B cell (primary cell): ENCODE results near the gene TSEN34. TPM values are rescaled to one million over a fixed set of nuclear protein-coding genes. Genes with fewer than 3 reads are reported as not detected.

ENCODE experiments used
- ATAC-seq: fragments of 200-7000 bp; cut with Tn5 transposase; one replicate; pipeline ENCODE4 v1.10.0; 2021; ENCODE audit warnings: low read depth, mild to moderate bottlenecking, moderate number of reproducible peaks, moderate library complexity
- CTCF ChIA-PET: fragments of 350-600 bp; sonication (Branson Sonifier 250); formaldehyde crosslinking; loops from one replicate; lab custom pipeline; 2021; ENCODE audit warnings: antibody characterized with exemption, inconsistent platforms; lab: Charles Lee
- POLR2A ChIA-PET: fragments of 350-600 bp; sonication (Branson Sonifier 250); formaldehyde crosslinking; loops from one replicate; lab custom pipeline; 2021; ENCODE audit warnings: antibody characterized with exemption; lab: Charles Lee
- DNase-seq: peaks from one replicate; pipeline ENCODE4 v3.0.0; 2013
- H2AFZ ChIP-seq: 2 replicates; pipeline ENCODE4 v1.6.1; 2012; ENCODE audit warnings: mild to moderate bottlenecking, low read depth, low read length; ENCODE audit not compliant: insufficient read depth, poor library complexity, severe bottlenecking
- H3K27ac ChIP-seq, 2 donors: 1 replicate in 1 of 2; 2 replicates in 1 of 2; pipeline ENCODE4 v1.5.1; 2012 to 2013; ENCODE audit warnings: low read length in 2 of 2, mild to moderate bottlenecking in 2 of 2, moderate library complexity in 1 of 2
- H3K27me3 ChIP-seq, 4 experiments: fragments of 200-600 bp in 1 of 4; sonication (generic) in 1 of 4; replicated peaks in 1 of 4; 1 replicate in 2 of 4; 2 replicates in 2 of 4; pipeline versions ENCODE4 v1.6.1 to v1.7.0; 2013 to 2016; ENCODE audit warnings: low read length in 3 of 4, mild to moderate bottlenecking in 2 of 4, mixed read lengths in 1 of 4, moderate library complexity in 1 of 4; ENCODE audit not compliant: insufficient read depth in 4 of 4, control insufficient read depth in 3 of 4; ENCODE audit errors: control extremely low read depth in 1 of 4
- H3K36me3 ChIP-seq, 2 experiments: replicated peaks in 1 of 2; 1 replicate in 1 of 2; 2 replicates in 1 of 2; pipeline versions ENCODE4 v1.6.1 to v1.7.1; 2013; ENCODE audit warnings: low read length in 1 of 2; ENCODE audit not compliant: insufficient read depth in 2 of 2, control insufficient read depth in 1 of 2; ENCODE audit errors: control extremely low read depth in 1 of 2, extremely low read depth in 1 of 2
- H3K4me1 ChIP-seq, 2 donors: fragments of 200-600 bp in 1 of 2; sonication (generic) in 1 of 2; 1 replicate in 1 of 2; 2 replicates in 1 of 2; pipeline versions ENCODE4 v1.5.1 to v1.6.1; 2013 to 2017; ENCODE audit warnings: low read length in 2 of 2; ENCODE audit not compliant: control insufficient read depth in 2 of 2, insufficient read depth in 2 of 2
- H3K4me2 ChIP-seq: replicated peaks from 2 replicates; pipeline ENCODE3; 2012; ENCODE audit warnings: mild to moderate bottlenecking, low read depth, low read length; ENCODE audit not compliant: poor library complexity, severe bottlenecking
- H3K4me3 ChIP-seq, 5 experiments: fragments of 200-600 bp in 1 of 5; sonication (generic) in 1 of 5; 1 replicate in 3 of 5; 2 replicates in 2 of 5; pipeline versions ENCODE4 v1.5.1 to v1.7.0; 2011 to 2016; ENCODE audit warnings: low read length in 4 of 5, mild to moderate bottlenecking in 4 of 5, low read depth in 2 of 5, control low read depth in 1 of 5, moderate library complexity in 1 of 5; ENCODE audit not compliant: insufficient read depth in 1 of 5; ENCODE audit errors: control extremely low read depth in 1 of 5, extremely low read depth in 1 of 5
- H3K79me2 ChIP-seq: fragments of 200-600 bp; sonication (generic); one replicate; pipeline ENCODE4 v1.6.0; 2016; ENCODE audit warnings: low read length; ENCODE audit not compliant: control insufficient read depth, insufficient read depth
- H3K9ac ChIP-seq: fragments of 200-600 bp; sonication (generic); 2 replicates; pipeline ENCODE4 v1.6.1; 2017; ENCODE audit warnings: mild to moderate bottlenecking, low read length, moderate library complexity
- H3K9me3 ChIP-seq, 3 donors: one replicate each; pipeline versions ENCODE4 v1.6.1 to v1.7.1; 2013; ENCODE audit warnings: low read length in 2 of 3; ENCODE audit not compliant: control insufficient read depth in 2 of 3, insufficient read depth in 1 of 3; ENCODE audit errors: control extremely low read depth in 1 of 3
- H4K20me1 ChIP-seq: 2 replicates; pipeline ENCODE4 v1.6.0; 2012; ENCODE audit warnings: mild to moderate bottlenecking, low read length; ENCODE audit not compliant: insufficient read depth, control insufficient read depth, poor library complexity, severe bottlenecking
- H3K27ac Mint-ChIP-seq: one replicate; pipeline ENCODE4 v1.8.0; 2021; ENCODE audit warnings: mixed read lengths
- H3K27me3 Mint-ChIP-seq: one replicate; pipeline ENCODE4 v1.8.0; 2021; ENCODE audit warnings: mixed read lengths
- H3K4me1 Mint-ChIP-seq: one replicate; pipeline ENCODE4 v1.8.0; 2021; ENCODE audit warnings: mixed read lengths
- H3K4me3 Mint-ChIP-seq: one replicate; pipeline ENCODE4 v1.8.0; 2021; ENCODE audit warnings: mixed read lengths
- H3K9me3 Mint-ChIP-seq: one replicate; pipeline ENCODE4 v1.8.0; 2022; ENCODE audit warnings: mixed read lengths; ENCODE audit not compliant: insufficient read depth
- CTCF ChIP-seq: fragments of 200-600 bp; IDR thresholded peaks from one replicate; pipeline ENCODE4 v1.8.0; 2022; ENCODE audit warnings: antibody characterized with exemption, mild to moderate bottlenecking
- EZH2 ChIP-seq: IDR thresholded peaks from 2 replicates; pipeline ENCODE4 v1.6.1; 2012; ENCODE audit warnings: borderline replicate concordance, low read depth, mild to moderate bottlenecking, moderate library complexity, low read length; ENCODE audit not compliant: insufficient read depth, poor library complexity, severe bottlenecking
- WGBS: methylation state at CpG from one replicate; pipeline ENCODE4 v1.1.5; 2013; ENCODE audit warnings: missing lambda C conversion rate; ENCODE audit not compliant: insufficient coverage; 5-methylcytosine and 5-hydroxymethylcytosine counted together
- intact Hi-C: fragments of 100-400 bp; cut with micrococcal nuclease; formaldehyde crosslinking; loops from one replicate; pipeline ENCODE4 v1.10.0; 2022
- polyA plus RNA-seq: library from polyadenylated mRNA; depleted of rRNA; stranded (reverse); fragments of >200 nt; gene quantifications from 2 replicates; pipeline ENCODE4 v1.2.3, GENCODE V29; 2012
- total RNA-seq, 2 donors: library from RNA; stranded (reverse); fragments of 120-200 nt in 1 of 2; gene quantifications; 1 replicate in 1 of 2; 2 replicates in 1 of 2; pipeline versions ENCODE4 v1.2.3 to v1.2.4, GENCODE V29; 2013 to 2022

The TSEN34 gene
- total and polyA plus RNA-seq, 2 donors (not counting 1 experiment from before 2014, with no cell fraction given) = 17.6 to 25.1 TPM

GRCh38 chr19:54196536-54196935, 5.4 kb downstream of the TSEN34 start:
- DNase-seq (no peak), ATAC-seq (no peak)
- Mint-ChIP-seq H3K9me3 (no peaks in the 10 kb centered on the region), H3K4me1 (peaks cover 28% of the 10 kb centered on the region), H3K27ac (no peak overlapping the region), H3K4me3 (no peak overlapping the region), H3K27me3 (no peaks in the 10 kb centered on the region)
- Histone ChIP-seq H3K4me3 (no peak overlapping the region), H3K79me2 (peaks cover 32% of the 10 kb centered on the region), H2AFZ (no peak overlapping the region), H3K9me3 (no peaks in the 10 kb centered on the region), H3K36me3 (peaks cover 1 to 22% of the 10 kb centered on the region in 2 experiments), H3K9ac (no peak overlapping the region), H3K27me3 (no peaks in the 10 kb centered on the region), H3K27ac (no peak overlapping the region), H3K4me1 (peaks cover 9 to 17% of the 10 kb centered on the region in 2 donors), H4K20me1 (peaks cover 13% of the 10 kb centered on the region), H3K4me2 (no peak overlapping the region)
- 100% methylated on average over 4 of the region's 7 CpGs for WGBS
- TF ChIP-seq EZH2 = no peak
- no peak for TF ChIP-seq CTCF
- POLR2A ChIA-PET = interaction anchor here (0.6 kb wide), 1 partner anchor 92 kb away, joined by 4 read pairs; no protein-coding TSS in a partner anchor
- CTCF ChIA-PET = no interaction called here
- intact Hi-C loops = no loop called here

- Histone ChIP-seq H3K27ac (no peak overlapping the region), H3K36me3 (peaks cover 4 to 28% of the 10 kb centered on the region in 2 experiments), H4K20me1 (peaks cover 13% of the 10 kb centered on the region), H3K9me3 (no peaks in the 10 kb centered on the region), H3K4me3 (no peak overlapping the region), H3K4me1 (peaks cover 9 to 17% of the 10 kb centered on the region in 2 donors), H3K4me2 (no peak overlapping the region), H3K9ac (no peak overlapping the region), H2AFZ (no peak overlapping the region), H3K27me3 (no peaks in the 10 kb centered on the region), H3K79me2 (peaks cover 32% of the 10 kb centered on the region)
- ChIA-PET POLR2A (interaction anchor here (0.6 kb wide), 1 partner anchor 92 kb away, joined by 4 read pairs; no protein-coding TSS in a partner anchor), CTCF (interaction anchor here (1.7 kb wide), 1 partner anchor 37 kb away, joined by 3 read pairs; the partner anchor contains the start of gene LENG1)
- Mint-ChIP-seq H3K27me3 (no peaks in the 10 kb centered on the region), H3K4me1 (peaks cover 28% of the 10 kb centered on the region), H3K27ac (no peak overlapping the region), H3K9me3 (no peaks in the 10 kb centered on the region), H3K4me3 (no peak overlapping the region)
- 92% methylated on average over 2 of the region's 3 CpGs for WGBS
- TF ChIP-seq CTCF (no peak), EZH2 (no peak)
- ATAC-seq = no peak
- intact Hi-C loops = no loop called here
- DNase-seq = peak; percentile 4
Measured at GRCh38 chr19:54197121-54197520, 6.0 kb downstream of the TSEN34 start.
